Fibroblast of villous mesenchyme (primary cell): Measurements from ENCODE around the gene LPCAT3. TPM values are rescaled to one million over a fixed set of nuclear protein-coding genes. Genes with fewer than 3 reads are reported as not detected.

Experiments used
- DNase-seq: peaks from one replicate; pipeline ENCODE4 v3.0.0-alpha.2; 2010; ENCODE audit warnings: low read depth
- H3K4me3 ChIP-seq: 2 replicates; pipeline ENCODE4 v1.5.1; 2011; ENCODE audit warnings: low read depth, mild to moderate bottlenecking, low read length
- total RNA-seq: library from RNA; depleted of rRNA; stranded (reverse); fragments of >200 nt; gene quantifications from 2 replicates; pipeline ENCODE4 v1.2.3, GENCODE V29; 2012
- TF ChIP-seq, protein P1 (sequence below): IDR thresholded peaks from 2 replicates; pipeline ENCODE4 v1.5.1; 2012; ENCODE audit warnings: low read depth, mild to moderate bottlenecking, low read length; ENCODE audit not compliant: insufficient read depth

The LPCAT3 gene, protein sequence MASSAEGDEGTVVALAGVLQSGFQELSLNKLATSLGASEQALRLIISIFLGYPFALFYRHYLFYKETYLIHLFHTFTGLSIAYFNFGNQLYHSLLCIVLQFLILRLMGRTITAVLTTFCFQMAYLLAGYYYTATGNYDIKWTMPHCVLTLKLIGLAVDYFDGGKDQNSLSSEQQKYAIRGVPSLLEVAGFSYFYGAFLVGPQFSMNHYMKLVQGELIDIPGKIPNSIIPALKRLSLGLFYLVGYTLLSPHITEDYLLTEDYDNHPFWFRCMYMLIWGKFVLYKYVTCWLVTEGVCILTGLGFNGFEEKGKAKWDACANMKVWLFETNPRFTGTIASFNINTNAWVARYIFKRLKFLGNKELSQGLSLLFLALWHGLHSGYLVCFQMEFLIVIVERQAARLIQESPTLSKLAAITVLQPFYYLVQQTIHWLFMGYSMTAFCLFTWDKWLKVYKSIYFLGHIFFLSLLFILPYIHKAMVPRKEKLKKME
- total RNA-seq, result 20.6 and 26.3 TPM in 2 replicates

DNA sequence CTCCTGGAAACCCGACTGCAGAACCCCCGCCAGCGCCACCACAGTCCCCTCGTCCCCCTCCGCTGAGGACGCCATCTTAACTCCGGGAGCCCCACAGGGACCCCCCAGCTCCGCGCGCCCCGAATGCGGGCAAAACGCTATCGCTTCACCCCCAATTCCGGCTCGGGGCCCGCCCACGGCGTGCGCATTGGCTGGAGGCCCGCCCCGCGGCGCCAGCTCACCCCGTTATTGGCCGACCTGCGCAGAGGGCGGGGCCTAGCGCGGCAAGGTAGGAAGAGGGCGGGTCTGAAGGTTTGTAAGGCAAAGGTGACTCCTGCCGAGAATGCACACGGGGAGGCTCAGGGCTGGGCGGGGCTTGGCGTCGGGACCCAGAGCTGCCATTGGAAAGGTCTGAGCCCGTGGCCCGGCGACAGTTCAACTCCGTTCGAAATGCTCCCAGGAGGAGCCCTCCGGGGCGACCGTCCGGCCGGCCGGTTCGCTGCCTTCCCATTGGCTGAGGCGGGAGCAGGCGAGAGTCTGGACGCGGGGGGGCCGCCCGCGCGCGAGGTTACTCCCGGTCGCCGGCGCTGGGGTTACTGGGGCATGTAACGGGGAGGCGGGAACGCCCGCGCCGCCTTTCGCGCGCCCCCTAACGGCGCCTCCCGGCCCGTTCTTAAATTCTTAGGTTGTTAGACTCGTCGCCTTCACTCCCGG lies at the start of gene LPCAT3:
LPCAT3 (minus strand) TSS at position 127 of the 693 bp plus-strand sequence; CDS start at position 75, 52 bp downstream.
- TF ChIP-seq, protein P1, sequence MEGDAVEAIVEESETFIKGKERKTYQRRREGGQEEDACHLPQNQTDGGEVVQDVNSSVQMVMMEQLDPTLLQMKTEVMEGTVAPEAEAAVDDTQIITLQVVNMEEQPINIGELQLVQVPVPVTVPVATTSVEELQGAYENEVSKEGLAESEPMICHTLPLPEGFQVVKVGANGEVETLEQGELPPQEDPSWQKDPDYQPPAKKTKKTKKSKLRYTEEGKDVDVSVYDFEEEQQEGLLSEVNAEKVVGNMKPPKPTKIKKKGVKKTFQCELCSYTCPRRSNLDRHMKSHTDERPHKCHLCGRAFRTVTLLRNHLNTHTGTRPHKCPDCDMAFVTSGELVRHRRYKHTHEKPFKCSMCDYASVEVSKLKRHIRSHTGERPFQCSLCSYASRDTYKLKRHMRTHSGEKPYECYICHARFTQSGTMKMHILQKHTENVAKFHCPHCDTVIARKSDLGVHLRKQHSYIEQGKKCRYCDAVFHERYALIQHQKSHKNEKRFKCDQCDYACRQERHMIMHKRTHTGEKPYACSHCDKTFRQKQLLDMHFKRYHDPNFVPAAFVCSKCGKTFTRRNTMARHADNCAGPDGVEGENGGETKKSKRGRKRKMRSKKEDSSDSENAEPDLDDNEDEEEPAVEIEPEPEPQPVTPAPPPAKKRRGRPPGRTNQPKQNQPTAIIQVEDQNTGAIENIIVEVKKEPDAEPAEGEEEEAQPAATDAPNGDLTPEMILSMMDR, result peak; percentile 73
- peak; percentile 95 for DNase-seq
- peak within 1 kb of the TSS; percentile 94 for H3K4me3 ChIP-seq

DNA sequence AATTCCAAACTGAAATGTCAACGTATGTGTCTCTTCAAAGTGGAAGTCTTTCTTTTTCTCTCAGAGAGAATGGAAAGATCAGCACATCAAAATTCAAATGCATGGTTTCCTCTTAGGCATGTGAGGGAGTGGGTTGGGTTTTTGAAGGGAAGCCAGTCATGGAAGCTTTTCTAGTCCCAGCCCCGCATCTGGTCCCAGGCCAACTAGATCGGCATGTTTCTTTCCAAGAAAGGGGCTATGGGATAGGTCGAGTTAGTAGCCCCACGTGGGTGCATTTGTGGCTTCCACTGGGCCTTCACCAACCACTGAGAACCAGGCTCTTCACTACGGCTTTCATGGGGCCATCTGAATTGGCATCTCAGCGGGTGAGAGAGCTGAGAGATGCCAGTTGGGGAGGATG lies 48.8 kb upstream of the LPCAT3 start:
- DNase-seq, result no peak
- no peak overlapping the region for H3K4me3 ChIP-seq
- TF ChIP-seq, protein P1, result no peak

DNA sequence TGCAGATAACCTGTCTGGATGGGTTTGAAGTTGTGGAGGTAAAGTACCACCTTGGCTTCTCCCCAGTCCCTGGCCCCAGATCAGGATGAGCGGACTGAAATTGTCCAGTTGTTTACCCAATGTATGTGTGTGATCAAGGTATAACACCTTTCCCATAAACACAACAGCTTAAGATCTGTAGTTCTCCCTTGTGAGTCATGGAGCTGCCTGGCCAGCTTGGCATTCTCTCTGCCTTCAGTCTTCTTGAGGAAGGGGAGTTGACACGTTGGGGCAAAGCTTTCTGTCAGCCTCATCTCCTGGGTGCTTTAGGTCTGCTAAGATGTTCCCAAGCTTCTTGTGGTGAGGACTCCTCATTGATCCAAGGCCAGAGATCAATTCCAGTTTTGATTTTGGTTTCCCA lies 48.3 kb upstream of the LPCAT3 start:
- DNase-seq, result no peak
- TF ChIP-seq, protein P1, result no peak
- H3K4me3 ChIP-seq, result no peak overlapping the region

DNA sequence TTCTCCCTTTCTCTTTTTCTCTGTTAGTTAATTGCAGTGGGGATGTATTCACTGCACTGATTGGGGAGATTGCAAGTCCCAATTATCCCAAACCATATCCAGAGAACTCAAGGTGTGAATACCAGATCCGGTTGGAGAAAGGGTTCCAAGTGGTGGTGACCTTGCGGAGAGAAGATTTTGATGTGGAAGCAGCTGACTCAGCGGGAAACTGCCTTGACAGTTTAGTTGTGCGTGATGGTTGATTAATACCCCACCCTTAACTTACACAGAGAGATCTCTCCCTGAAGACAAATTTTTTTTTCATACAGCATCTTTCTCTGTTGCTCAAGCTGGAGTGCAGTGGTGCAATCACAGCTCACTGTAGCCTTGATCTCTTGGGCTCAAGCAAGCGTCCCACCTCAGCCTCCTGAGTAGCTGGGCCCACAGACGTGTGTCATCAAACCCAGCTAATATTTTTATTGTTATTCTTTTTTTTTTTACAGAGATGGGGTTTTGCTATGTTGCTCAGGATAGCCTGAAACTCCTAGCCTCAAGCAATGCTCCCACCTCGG lies 46.9 kb upstream of the LPCAT3 start:
- no peak overlapping the region for H3K4me3 ChIP-seq
- TF ChIP-seq, protein P1, result no peak
- no peak for DNase-seq

DNA sequence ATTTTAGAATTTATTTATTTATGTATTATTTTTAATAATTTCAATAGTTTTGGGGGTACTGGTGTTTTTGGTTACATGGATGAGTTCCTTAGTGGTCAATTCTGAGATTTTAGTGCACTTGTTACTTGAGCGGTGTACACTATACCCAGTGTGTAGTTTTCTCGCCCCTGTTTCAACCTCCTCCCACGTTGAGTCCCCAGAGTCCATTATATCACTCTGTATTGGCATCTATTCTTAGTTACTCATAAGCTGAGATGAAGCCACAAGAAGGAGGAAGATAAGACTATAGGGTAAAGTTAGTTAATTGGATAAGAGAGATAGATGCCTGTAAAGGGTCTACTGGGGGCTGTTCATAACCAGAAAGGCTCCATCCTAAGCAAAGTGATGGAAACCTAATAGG lies 46.2 kb upstream of the LPCAT3 start:
- no peak for DNase-seq
- TF ChIP-seq, protein P1, result no peak
- no peak overlapping the region for H3K4me3 ChIP-seq

DNA sequence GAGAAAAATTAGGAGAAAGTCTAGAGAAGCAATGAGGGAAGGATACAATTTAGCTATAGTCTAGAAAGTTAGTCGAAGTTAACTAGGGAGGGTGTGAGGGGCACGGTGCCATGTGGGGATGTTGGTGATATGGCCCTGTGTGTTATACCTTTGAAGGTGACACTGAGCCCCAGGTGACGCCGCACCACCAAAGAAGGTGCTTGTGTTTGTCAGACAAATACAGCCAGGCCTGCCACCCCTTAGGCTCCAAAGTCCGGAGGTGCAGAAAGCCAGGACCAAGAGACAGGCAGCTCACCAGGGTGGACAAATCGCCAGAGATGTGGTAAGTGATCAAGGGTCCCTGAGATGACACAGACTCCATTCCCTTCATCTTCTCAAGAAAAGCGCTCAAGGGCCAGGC lies 43.3 kb upstream of the LPCAT3 start:
- DNase-seq, result no peak
- TF ChIP-seq, protein P1, result no peak
- H3K4me3 ChIP-seq, result peak overlapping the region; percentile 59
